Fibroblast of mammary gland (primary cell): ENCODE measurements around the gene GLIS1.

ENCODE experiments used
- DNase-seq: peaks from one replicate; pipeline ENCODE4 v3.0.0-alpha.2; 2010; ENCODE audit warnings: low read depth
- H3K4me3 ChIP-seq: 2 replicates; pipeline ENCODE4 v1.5.1; 2011; ENCODE audit warnings: low read depth, mild to moderate bottlenecking, low read length, moderate library complexity; ENCODE audit not compliant: control insufficient read depth
- TF ChIP-seq, protein P1 (sequence below): conservative IDR thresholded peaks from 2 replicates; pipeline ENCODE4 v1.5.1; 2011; ENCODE audit warnings: low read depth, low read length, inconsistent platforms; ENCODE audit not compliant: control insufficient read depth, insufficient read depth

Gene GLIS1

DNA sequence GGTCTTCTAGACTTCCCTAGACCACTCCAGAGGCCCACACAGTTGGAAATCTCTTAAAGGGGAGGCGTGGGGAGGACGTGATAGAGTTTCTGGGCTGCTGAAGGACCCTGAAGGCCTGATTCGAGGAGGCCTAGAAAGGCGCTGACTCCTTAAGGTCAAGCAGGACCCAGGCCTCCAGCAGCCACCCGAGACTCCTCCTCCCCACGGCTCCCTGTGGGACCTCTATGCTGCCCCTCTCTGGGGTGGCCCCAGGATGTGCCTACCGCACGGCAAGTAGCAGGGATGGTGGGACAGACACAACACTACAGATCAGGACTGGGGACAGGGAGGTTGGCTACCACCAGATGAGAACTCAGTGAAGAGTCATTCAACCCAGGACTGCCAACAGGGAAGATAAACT lies 77.5 kb downstream of the GLIS1 start:
- no peak for DNase-seq
- H3K4me3 ChIP-seq, result no peak overlapping the region
- TF ChIP-seq, protein P1, sequence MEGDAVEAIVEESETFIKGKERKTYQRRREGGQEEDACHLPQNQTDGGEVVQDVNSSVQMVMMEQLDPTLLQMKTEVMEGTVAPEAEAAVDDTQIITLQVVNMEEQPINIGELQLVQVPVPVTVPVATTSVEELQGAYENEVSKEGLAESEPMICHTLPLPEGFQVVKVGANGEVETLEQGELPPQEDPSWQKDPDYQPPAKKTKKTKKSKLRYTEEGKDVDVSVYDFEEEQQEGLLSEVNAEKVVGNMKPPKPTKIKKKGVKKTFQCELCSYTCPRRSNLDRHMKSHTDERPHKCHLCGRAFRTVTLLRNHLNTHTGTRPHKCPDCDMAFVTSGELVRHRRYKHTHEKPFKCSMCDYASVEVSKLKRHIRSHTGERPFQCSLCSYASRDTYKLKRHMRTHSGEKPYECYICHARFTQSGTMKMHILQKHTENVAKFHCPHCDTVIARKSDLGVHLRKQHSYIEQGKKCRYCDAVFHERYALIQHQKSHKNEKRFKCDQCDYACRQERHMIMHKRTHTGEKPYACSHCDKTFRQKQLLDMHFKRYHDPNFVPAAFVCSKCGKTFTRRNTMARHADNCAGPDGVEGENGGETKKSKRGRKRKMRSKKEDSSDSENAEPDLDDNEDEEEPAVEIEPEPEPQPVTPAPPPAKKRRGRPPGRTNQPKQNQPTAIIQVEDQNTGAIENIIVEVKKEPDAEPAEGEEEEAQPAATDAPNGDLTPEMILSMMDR, result no peak

DNA sequence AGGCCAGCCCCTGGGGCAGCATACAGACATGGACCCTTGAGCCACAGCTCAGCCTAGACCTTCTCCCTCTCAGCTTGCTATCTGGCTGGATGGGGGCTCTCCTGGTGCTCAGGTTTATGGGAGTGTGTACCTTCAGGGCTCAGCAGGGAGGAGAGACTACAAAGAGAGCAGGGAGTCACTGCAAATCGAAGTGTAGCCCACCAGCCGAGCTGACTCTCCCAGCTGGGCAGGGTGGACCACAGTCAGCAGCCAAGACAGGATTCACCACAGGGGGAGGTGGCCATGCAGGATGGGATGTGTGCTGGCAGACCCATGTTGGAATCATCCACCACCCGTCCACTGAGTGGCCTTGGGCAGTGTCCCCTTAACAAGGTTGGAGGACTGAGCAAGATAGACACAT lies 78.3 kb downstream of the GLIS1 start:
- DNase-seq, result no peak
- no peak overlapping the region for H3K4me3 ChIP-seq
- TF ChIP-seq, protein P1, result no peak

DNA sequence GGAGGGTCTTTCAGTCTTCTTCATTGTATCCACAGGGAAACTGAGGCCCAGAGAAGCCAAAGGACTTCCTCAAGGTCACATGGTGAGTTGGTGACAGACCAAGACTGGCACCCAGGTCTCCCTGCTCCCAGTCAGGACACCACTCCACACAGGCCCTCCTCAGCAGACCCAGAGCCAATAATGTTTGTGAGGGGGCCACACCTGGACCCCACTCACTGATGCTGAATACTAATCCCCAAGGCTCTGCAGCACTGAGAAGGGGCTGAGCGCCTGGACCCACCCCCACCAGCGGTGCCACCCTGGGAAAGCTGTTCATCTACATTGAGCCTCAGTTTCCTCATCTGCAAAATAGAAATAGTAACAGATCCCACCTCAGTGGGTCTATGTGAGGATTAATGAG lies 79.5 kb downstream of the GLIS1 start:
- no peak for DNase-seq
- TF ChIP-seq, protein P1, result no peak

GRCh38 chr1:53658489-53659230 lies 80.3 kb downstream of the GLIS1 start:
- TF ChIP-seq, protein P1, result no peak

More for the DNA sequence above, 79.5 kb downstream of the GLIS1 start:
- H3K4me3 ChIP-seq, result no peak overlapping the region

GRCh38 chr1:53657891-53658396 lies 81.0 kb downstream of the GLIS1 start:
- H3K4me3 ChIP-seq, result no peak overlapping the region
- no peak for DNase-seq
- TF ChIP-seq, protein P1, result no peak

More at GRCh38 chr1:53658489-53659230, 80.3 kb downstream of the GLIS1 start:
- DNase-seq, result no peak
- H3K4me3 ChIP-seq, result no peak overlapping the region

DNA sequence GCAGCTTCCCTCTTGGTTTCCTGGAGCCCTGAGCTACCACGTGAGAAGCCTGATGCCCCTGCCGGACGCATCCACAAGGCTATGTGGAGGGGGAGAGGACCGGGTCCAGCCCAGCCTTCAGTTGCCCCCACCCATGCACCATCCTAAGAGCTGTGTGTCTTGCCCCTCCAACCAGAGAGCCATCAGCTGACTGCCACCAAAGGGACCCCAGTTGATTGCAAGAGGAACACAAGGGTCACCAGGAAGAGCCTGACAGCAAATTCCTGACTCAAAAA lies 81.5 kb downstream of the GLIS1 start:
- H3K4me3 ChIP-seq, result no peak overlapping the region
- TF ChIP-seq, protein P1, result no peak
- no peak for DNase-seq
